CD4-positive, alpha-beta T cell treated with Interleukin-21 for 1 hour (primary cell): ENCODE data around the gene PRR12.
"Not testable (repeated sequence)": the region's sequence is repeated elsewhere in the genome, so short reads cannot be mapped to it uniquely, and the experiment has no call there.

Experiments used
- DNase-seq: peaks from one replicate; pipeline ENCODE4 v3.0.0-alpha.2; 2020

PRR12 gene

DNA sequence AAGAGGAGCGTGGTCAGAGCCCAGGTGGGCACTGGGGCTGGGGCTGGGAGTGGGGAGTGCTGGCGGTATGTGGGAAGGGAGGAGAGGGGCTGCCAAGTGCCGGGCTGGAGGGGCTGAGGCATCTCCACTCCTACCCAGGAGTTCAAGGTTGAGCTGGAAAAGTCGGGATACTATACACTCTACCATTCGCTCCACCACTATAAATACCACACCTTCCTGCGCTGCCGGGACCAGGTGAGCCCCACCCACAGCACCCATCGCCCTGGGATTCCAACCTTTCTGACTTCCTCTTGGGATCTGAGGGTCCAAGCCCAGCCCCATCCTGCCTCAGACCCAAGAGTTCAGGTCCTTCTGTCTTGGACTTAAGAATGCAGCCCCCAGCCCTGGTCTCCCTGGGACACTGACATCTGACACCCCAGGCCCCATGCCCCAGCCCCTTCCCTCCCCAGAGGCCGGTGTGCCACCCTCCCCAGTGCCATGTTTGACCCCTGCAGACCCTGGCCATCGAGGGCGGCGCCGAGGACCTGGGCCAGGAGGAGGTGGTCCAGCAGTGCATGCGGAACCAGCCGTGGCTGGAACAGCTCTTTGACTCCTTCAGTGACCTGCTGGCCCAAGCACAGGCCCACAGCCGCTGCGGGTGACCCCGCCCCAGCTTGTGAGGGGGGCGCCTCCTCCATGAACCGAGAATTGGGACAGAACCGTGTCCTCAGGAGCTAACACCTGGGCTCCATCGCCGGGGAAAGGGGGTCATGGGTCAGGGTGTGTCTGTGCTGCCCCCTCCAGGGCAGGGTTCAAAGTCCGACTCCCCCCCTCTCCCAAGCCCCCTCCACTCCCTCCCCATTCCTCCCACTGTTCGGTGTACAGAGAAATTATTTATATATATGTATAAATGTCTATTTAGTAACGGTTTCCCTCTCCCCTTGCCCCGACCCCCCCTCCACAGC is 34.3 kb downstream of the PRR12 start:
- no peak for DNase-seq

DNA sequence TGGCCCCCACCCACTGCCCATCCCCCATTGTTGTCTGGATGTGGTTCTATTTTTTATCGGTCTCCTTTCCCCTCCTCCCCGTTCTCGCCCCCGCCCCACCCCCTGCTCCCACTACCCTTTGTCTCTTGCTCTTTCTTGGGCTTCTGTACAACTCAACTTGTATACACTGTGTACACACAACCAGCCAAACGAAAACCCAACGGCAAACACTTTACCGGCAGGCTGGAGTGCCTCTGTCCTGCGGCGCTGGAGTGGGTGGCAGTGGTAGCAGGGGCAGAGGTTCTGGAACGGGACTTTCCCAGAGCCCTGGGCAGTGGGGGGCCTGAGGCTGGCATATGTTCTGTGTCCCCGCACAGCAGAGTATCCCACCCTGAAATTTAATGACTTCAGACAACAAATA is 35.2 kb downstream of the PRR12 start:
- DNase-seq: no peak

- no peak for DNase-seq
Measured at GRCh38 chr19:49629659-49630058, 38.7 kb downstream of the PRR12 start.

- DNase-seq: no peak
Measured at GRCh38 chr19:49631014-49631588, 40.1 kb downstream of the PRR12 start.

GRCh38 chr19:49631610-49632192 is 40.7 kb downstream of the PRR12 start:
- DNase-seq: no peak

DNA sequence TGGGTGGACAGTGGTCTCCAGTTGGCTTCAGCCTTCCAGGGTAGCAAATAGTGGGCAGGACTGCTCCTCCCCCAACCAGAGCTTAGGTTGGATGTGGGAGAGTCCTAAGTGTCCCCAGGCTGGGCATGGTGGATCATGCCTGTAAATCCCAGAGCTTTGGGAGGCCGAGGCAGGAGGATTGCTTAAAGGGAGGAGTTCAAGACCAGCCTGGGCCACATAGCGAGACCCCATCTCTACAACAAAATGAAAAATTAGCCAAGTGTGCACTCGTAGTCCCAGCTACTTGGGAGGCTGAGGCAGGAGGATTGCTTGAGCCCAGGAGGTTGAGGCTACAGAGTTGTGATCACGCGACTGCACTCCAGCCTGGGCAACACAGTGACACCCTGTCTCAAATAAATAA is 41.6 kb downstream of the PRR12 start:
- no peak for DNase-seq

- DNase-seq: not testable (repeated sequence)
Measured at GRCh38 chr19:49633273-49633672, 42.3 kb downstream of the PRR12 start.

GRCh38 chr19:49635530-49636232 is 44.7 kb downstream of the PRR12 start:
- DNase-seq: no peak

DNA sequence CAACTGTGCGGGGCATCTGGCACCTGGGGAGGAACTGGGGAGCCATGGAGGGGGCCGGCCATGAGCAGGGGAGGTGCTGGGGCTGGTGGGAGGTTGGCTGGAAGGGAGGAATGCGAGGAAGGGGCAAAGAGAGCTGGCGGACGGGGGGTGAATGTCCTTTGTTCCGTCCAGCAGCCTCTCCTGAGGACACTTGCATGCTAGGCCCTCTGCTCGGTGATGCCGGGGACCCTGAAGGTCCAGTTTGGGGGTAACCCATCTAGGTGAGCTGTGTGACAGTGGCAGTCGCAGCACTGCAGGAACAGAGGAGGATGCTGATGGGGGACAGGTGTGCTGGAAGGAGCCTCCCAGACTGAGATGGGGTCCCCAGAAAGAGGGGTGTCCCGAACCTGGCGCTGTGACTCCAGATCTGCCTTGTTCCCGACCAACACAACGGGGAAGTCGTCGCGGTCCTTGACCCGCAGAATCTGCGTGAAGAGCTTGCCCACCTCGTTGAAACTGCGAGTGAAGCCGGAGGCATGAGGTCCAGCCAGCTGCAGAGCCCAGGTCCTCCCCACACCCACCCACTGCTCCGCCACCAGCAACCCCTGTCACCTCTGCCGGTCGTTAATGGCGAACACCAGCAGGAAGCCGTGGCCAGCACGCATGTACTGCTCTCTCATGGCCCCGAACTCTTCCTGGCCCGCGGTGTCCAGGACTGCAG is 45.4 kb downstream of the PRR12 start:
- no peak for DNase-seq

- DNase-seq: no peak
Measured at GRCh38 chr19:49637821-49638738, 47.1 kb downstream of the PRR12 start.

DNA sequence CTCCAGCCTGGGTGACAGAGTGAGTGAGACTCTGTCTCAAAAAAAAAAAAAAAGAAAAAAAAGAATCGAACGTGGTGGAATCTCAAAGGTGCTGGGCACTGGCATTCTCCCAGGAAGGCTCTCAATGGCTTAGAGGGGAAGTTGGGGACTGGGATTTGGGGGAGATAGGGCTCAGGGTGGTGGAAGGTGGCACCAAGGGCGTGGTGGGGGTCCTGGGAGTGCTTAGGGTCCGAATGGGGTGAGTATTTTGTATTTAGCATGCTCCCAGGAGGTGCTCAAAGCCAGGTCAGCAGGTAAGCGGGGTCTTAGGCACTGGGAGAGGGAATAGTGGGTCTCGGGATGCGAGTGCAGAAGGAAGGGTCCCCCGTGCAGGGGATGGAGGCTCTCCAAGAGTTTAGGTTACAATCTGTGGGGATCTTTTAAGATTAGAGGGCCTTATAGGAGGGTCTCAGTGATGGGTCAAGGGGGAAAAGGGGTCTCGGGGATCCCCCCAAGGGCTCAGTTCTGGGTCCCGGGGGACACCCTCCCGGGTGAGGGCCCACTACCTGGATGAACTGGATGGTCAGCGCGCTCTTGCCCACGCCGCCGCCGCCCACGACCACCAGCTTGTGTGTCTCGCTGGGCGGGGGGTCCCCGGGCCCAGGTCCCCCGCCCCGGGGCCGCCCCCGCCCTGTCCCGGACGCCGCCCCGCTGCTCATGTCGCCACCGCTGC is 48.6 kb downstream of the PRR12 start:
- DNase-seq: no peak

- DNase-seq: peak; percentile 100
Measured at GRCh38 chr19:49640113-49640898, 49.3 kb downstream of the PRR12 start, which contains the start of gene RRAS. TSS of gene RRAS (minus strand) at chr19:49640143. CDS start at chr19:49640098, 45 bp downstream.

GRCh38 chr19:49641688-49642491 is 50.9 kb downstream of the PRR12 start, which contains the start of gene SCAF1:
TSS of gene SCAF1 (plus strand) at chr19:49642209. CDS start at chr19:49645027, 2,818 bp downstream.
- peak; percentile 99 for DNase-seq

- no peak for DNase-seq
Measured at GRCh38 chr19:49642492-49643035, 51.6 kb downstream of the PRR12 start.

DNA sequence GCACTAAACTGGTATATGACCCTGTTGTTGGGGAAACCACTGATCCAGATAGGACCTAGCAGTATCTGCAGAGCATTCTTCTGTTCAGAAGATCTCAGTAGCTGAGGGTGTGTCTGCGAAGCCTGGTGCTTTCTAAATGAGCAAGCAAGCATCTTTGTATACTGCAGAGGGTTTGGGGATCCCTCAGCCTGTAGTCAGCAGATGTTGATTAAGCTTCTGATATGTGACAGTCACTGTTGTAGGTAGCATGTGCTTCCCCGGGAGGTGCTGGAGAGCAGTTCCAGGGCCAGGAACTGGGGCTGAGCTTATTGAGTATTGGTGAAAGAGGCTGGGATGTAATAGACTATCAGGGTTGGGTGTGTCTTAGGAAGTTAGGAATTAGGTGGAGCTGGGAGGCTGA is 52.5 kb downstream of the PRR12 start:
- DNase-seq: no peak

GRCh38 chr19:49645592-49645991 is 54.6 kb downstream of the PRR12 start:
- DNase-seq: no peak

- DNase-seq: no peak
Measured at GRCh38 chr19:49645995-49646394, 55.0 kb downstream of the PRR12 start.

DNA sequence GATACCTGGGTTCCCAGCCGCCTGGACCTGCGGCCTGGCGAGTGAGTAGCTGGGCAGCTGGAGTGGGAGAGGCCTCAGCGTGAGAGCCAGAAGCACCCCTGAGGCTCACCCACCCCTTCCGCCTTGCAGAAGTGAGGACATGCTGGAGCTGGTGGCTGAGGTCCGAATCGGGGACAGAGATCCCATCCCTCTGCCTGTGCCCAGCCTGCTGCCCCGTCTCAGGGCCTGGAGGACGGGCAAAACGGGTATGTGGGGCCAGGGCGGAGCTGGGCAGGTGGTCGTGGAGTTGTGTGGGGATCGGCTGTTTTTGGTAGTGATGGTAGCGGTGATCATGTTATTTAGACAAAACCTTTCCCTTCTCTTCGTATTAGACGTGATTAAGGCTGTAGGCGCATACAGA is 55.6 kb downstream of the PRR12 start:
- no peak for DNase-seq
